Lung (tissue), 13 donors: ENCODE results near the gene SH3BGR. TPM values are rescaled to one million over a fixed set of nuclear protein-coding genes. Genes with fewer than 3 reads are reported as not detected.
A peak's percentile ranks its signal among the peaks of the same experiment; 100 is the strongest.

Source experiments
- ATAC-seq: fragments of 200-7000 bp; cut with Tn5 transposase; one replicate; pipeline ENCODE4 v1.9.1; 2020; ENCODE audit warnings: moderate number of reproducible peaks; ENCODE audit not compliant: insufficient read depth, low FRiP score
- DNase-seq, 3 donors: peaks; one replicate each; pipeline ENCODE4 v3.0.0-alpha.2; 2013 to 2017
- H3K27ac ChIP-seq, 2 donors: one replicate each; pipeline ENCODE4 v1.5.1; 2013; ENCODE audit warnings: mild to moderate bottlenecking in 2 of 2, moderate library complexity in 2 of 2, control low read depth in 1 of 2, inconsistent platforms in 1 of 2, low read depth in 1 of 2, low read length in 1 of 2
- H3K27me3 ChIP-seq, 3 donors: one replicate each; pipeline ENCODE4 v1.5.1; 2013; ENCODE audit warnings: low read length in 2 of 3; ENCODE audit not compliant: control insufficient read depth in 3 of 3, insufficient read depth in 3 of 3
- H3K36me3 ChIP-seq, 4 donors: one replicate each; pipeline ENCODE4 v1.5.1; 2013; ENCODE audit warnings: low read length in 4 of 4, mild to moderate bottlenecking in 1 of 4, moderate library complexity in 1 of 4; ENCODE audit not compliant: control insufficient read depth in 4 of 4, insufficient read depth in 4 of 4
- H3K4me1 ChIP-seq, 5 donors: one replicate each; pipeline ENCODE4 v1.5.1; 2013; ENCODE audit warnings: low read length in 5 of 5, mild to moderate bottlenecking in 2 of 5, moderate library complexity in 1 of 5; ENCODE audit not compliant: control insufficient read depth in 5 of 5, insufficient read depth in 5 of 5
- H3K4me3 ChIP-seq: one replicate; pipeline ENCODE4 v1.5.1; 2013; ENCODE audit warnings: mild to moderate bottlenecking, control low read depth, moderate library complexity
- H3K9ac ChIP-seq, 2 donors: one replicate each; pipeline ENCODE4 v1.5.1; 2013; ENCODE audit warnings: low read length in 2 of 2, control low read depth in 1 of 2; ENCODE audit not compliant: insufficient read depth in 1 of 2
- H3K9me3 ChIP-seq, 4 donors: one replicate each; pipeline ENCODE4 v1.5.1; 2013; ENCODE audit warnings: low read length in 3 of 4, mild to moderate bottlenecking in 1 of 4, moderate library complexity in 1 of 4; ENCODE audit not compliant: control insufficient read depth in 4 of 4, insufficient read depth in 3 of 4
- CTCF ChIP-seq: IDR thresholded peaks from 2 replicates; pipeline ENCODE4 v1.5.1; 2012; ENCODE audit warnings: mild to moderate bottlenecking; ENCODE audit errors: control extremely low read depth, extremely low read depth
- WGBS, 2 donors: extraction: QIAGEN DNeasy Blood & Tissue Kit; methylation state at CpG; one replicate each; pipeline ENCODE4 v1.1.7; 2013; 5-methylcytosine and 5-hydroxymethylcytosine counted together
- polyA plus RNA-seq, 2 donors: library from polyadenylated mRNA; stranded (reverse); fragments of 200-250 nt; gene quantifications; one replicate each; pipeline ENCODE4 v1.2.1, GENCODE V29; 2013
- small RNA-seq: library from RNA; depleted of rRNA; stranded (forward); fragments of <200 nt; gene quantifications from one replicate; pipeline ENCODE3, GENCODE V24; 2014; ENCODE audit warnings: low replicate concordance
- total RNA-seq, 2 donors: library from RNA; depleted of rRNA in 1 of 2; stranded (reverse); fragments of >200 nt in 1 of 2; gene quantifications; one replicate each; pipeline ENCODE4 v1.2.1, GENCODE V29; 2014 to 2021
- donor health status: control.
- donor health status: control.
- donor health status: Bipolar disorder and iron deficiency.
- donor health status: healthy.
- donor health status: DM: yes; HTN: yes; CAD: no.

The SH3BGR gene
- total and polyA plus RNA-seq, 4 donors, result 1.2 to 8.9 (median 3.2) TPM; not detected in 1

GRCh38 chr21:39562791-39563770, 111.3 kb downstream of the SH3BGR start:
- Histone ChIP-seq H3K9ac (no peak overlapping the region), H3K4me3 (no peak overlapping the region), H3K4me1 (peaks cover 0 to 24% (median 0%) of the 10 kb centered on the region in 5 donors), H3K27me3 (no peaks in the 10 kb centered on the region), H3K9me3 (no peaks in the 10 kb centered on the region), H3K36me3 (no peaks in the 10 kb centered on the region), H3K27ac (peak overlapping the region in 1 of 2 donors; percentile 63)
- no peak for ATAC-seq
- WGBS, 2 donors, result 83 to 86% methylated on average over 12 of the region's 12 CpGs
- DNase-seq, result no peak
- TF ChIP-seq CTCF, result no peak

GRCh38 chr21:39564200-39564599, 112.4 kb downstream of the SH3BGR start:
- Histone ChIP-seq H3K9me3 (no peaks in the 10 kb centered on the region), H3K9ac (no peak overlapping the region), H3K27ac (peak overlapping the region in 1 of 2 donors; percentile 63), H3K27me3 (no peaks in the 10 kb centered on the region), H3K4me3 (no peak overlapping the region), H3K36me3 (no peaks in the 10 kb centered on the region), H3K4me1 (peaks cover 0 to 24% (median 0%) of the 10 kb centered on the region in 5 donors)
- 71 to 79% methylated on average over 3 of the region's 3 CpGs for WGBS, 2 donors
- no peak for TF ChIP-seq CTCF
- no peak for DNase-seq
- ATAC-seq, result no peak

Small RNA genes lying within 50 kb of the gene (small RNA-seq; reads per million reads assigned to genes)
- gene MIR6508, result 0.12 reads per million

Other genes with a start within 250 kb of the SH3BGR start
- gene BRWD1, start 138.3 kb upstream of the SH3BGR start, total RNA-seq, result 100 to 1,000 TPM in 1 of 2 donors, 10 to 100 TPM in 1; 30.7 to 145 TPM
- gene BRWD1, start 138.3 kb upstream of the SH3BGR start, polyA plus RNA-seq, result 1 to 10 TPM; 9.5 to 9.6 TPM
- gene HMGN1, start 102.9 kb upstream of the SH3BGR start, total RNA-seq, result 100 to 1,000 TPM; 179 to 375 TPM
- 100 to 1,000 TPM; 124 to 153 TPM for gene HMGN1, start 102.9 kb upstream of the SH3BGR start, polyA plus RNA-seq
- 1 to 10 TPM; 4.4 to 6.5 TPM for gene LCA5L, start 6.2 kb upstream of the SH3BGR start, total RNA-seq
- gene LCA5L, start 6.2 kb upstream of the SH3BGR start, polyA plus RNA-seq, result 1 to 10 TPM; 2.4 to 3.0 TPM
- gene B3GALT5, start 161.0 kb downstream of the SH3BGR start, total RNA-seq, result 1 to 10 TPM in 1 of 2 donors, under 1 TPM in 1; 0.94 to 1.1 TPM
- gene B3GALT5, start 161.0 kb downstream of the SH3BGR start, polyA plus RNA-seq, result under 1 TPM; 0.02 to 0.06 TPM